ENCODE measurements around the gene SDR42E1.

The SDR42E1 gene

GRCh38 chr16:81940781-81941560 is 70.3 kb downstream of the SDR42E1 start:
- FAIRE-seq (no peak), DNase-seq (ENCODE audit: low spot score) (peak; percentile 49)

- no peak for DNase-seq (ENCODE audit: low spot score)
- no peak for FAIRE-seq
Measured at GRCh38 chr16:81939164-81940056, 71.9 kb downstream of the SDR42E1 start.
